Hematopoietic multipotent progenitor cell treated with erythropoietin and hydrocortisone succinate and interleukin-3 and kit ligand, for 15 days (in vitro differentiated cells): ENCODE data around the gene SUPT20H.
"Not testable (repeated sequence)": the region's sequence is repeated elsewhere in the genome, so short reads cannot be mapped to it uniquely, and the experiment has no call there.

ENCODE experiments used
- DNase-seq: peaks from one replicate; pipeline ENCODE4 v3.0.0-alpha.2; 2015; ENCODE audit warnings: low spot score

The SUPT20H gene

DNA sequence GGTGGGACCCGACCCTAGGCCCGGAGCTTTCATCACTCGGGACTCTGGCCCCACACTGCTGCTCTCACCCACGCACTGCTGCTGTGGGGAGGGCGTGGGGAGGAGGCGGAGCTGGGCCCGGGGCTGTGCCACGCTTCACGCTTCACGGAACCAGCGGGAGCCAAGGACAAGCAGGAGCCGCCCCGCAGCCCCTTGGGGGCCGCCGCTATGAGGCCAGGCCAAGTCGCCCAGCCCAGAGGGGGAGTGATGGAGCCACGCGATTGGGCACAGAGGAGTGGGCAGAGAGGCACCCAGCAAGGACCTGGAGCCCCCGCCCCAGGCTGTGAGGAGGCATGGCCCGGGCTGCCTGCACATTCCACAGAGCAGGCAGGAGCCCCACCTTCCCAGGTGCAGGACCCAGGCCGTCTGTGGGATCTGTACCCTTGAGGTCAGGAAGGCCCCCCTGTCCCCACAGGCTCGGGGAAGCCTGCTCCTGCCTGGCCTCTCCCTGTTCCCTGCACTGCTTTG, 10.2 kb upstream of the SUPT20H start:
- DNase-seq, result no peak

DNA sequence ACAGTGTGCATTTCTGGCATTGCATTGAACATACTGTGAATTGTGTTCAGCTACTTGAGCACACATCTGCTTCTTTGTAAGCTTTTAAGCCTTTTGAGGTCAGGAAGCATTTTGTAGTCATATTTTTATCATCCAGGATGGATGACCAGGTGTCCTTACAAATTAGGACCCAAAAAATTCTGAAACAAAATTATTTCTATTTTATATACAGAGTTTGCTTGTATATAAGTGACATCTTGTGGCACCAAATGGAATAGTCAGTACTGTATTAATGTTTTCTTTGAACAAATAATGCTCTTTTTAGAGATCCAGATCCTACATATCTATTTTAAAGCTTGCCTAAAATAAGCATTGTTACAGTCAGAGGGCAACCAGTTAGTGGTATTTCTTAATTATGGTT, 9.5 kb upstream of the SUPT20H start:
- peak; percentile 9 for DNase-seq

GRCh38 chr13:37067874-37068273, 8.4 kb upstream of the SUPT20H start:
- no peak for DNase-seq

GRCh38 chr13:37065890-37066526, 6.5 kb upstream of the SUPT20H start:
- DNase-seq, result no peak

DNA sequence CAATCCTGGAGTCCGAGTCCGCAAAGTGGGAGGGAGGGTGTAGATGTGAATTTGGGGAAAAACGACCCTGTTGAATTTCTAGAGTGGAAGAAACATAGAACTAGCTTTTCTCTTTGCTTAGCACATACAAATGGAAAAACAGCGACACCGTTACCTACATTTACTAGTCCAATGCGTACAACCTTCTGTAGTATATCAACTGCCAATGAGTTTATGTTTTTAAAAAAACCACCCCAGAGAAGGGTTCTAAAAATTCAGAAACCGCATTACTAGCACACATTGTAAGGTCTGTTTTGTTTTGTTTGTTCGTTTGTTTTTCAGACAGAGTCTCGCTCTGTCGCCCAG, 332 bp upstream of the SUPT20H start:
- DNase-seq, result no peak

DNA sequence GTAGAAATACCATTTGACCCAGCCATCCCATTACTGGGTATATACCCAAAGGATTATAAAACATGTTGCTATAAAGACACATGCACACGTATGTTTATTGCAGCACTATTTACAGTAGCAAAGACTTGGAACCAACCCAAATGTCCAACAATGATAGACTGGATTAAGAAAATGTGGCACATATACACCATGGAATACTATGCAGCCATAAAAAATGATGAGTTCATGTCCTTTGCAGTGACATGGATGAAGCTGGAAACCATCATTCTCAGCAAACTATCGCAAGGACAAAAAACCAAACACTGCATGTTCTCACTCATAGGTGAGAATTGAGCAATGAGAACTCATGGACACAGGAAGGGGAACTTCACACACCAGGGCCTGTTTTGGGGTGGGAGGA, 3.3 kb downstream of the SUPT20H start:
- not testable (repeated sequence) for DNase-seq

GRCh38 chr13:37053111-37053510, 6.4 kb downstream of the SUPT20H start:
- DNase-seq, result not testable (repeated sequence)

DNA sequence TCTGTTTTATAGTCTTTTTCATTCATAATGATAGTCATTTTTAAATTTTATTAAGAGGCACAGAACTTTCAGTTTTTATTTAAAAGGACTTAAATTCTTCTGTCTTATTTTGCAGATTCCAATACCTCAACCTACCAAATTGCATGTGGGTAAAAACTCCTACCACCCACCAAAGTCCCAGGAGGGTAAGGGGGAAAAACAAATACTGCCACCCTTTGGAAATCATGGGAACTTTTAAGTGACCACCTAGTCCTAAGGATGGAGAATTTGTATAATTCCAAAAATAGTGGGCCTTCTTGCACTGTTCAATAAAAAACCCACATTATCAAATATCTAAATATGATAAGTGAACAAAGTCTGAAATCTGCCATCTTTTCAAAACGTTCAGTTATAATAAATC, 9.7 kb downstream of the SUPT20H start:
- DNase-seq, result no peak

DNA sequence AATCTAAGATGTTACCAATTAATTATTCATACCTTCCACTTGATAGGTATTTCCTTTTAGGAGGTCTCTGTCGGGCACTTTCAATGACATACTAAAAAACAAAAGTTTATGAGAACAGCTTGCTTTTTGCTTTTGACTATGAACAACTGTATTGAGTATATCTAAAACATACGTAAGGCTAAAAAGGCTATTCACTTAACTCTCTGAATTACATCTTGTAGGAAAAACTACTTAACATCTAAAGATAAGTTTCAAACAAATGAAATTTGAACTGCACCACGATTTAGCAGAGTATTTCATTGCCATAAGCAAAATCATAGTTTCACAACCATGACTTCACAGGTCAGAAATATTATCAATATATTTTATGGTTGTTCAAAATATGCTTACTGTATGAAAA, 11.6 kb downstream of the SUPT20H start:
- DNase-seq, result no peak

- no peak for DNase-seq
Measured at GRCh38 chr13:37047032-37047431, 12.5 kb downstream of the SUPT20H start.

GRCh38 chr13:37046062-37046461, 13.4 kb downstream of the SUPT20H start:
- no peak for DNase-seq

- no peak for DNase-seq
Measured at GRCh38 chr13:37040789-37041188, 18.7 kb downstream of the SUPT20H start.

DNA sequence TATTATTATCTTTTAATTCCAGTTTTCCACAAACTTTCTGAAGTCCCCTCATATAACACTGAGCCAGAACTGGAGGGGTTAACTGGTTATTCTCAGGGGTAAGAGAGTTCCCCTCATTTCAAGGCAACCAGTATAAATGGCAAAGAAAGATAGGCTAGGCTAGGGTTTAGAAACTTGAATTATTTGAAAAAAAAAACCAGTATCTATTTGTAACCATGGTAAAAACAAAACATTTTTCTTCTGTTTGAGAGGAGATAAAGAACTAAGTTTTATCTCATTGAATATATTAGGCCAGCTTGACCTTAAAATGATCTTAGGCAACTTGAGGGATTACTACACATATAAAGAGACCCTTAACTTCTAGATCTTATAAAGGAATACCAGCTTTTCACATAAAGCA, 19.6 kb downstream of the SUPT20H start:
- peak; percentile 12 for DNase-seq

- no peak for DNase-seq
Measured at GRCh38 chr13:37037241-37037640, 22.2 kb downstream of the SUPT20H start.

DNA sequence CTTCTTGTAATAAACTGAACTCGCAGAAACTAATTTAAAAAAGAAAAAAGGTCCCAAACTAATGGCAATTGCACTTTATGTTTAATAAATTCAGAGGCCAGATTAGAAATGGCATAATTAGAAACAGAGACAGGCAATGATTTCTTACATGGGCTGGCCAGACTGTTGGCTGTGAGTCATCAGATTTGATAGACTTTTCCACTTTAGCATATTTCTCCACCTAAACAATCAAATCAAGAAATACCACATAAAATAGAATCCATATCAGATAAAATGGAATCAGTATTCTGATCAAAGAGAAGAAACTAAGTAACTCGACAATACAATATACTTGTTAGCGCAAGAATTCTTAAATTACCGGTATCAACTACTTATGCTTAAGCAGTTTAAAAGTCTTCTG, 29.9 kb downstream of the SUPT20H start:
- DNase-seq, result no peak

DNA sequence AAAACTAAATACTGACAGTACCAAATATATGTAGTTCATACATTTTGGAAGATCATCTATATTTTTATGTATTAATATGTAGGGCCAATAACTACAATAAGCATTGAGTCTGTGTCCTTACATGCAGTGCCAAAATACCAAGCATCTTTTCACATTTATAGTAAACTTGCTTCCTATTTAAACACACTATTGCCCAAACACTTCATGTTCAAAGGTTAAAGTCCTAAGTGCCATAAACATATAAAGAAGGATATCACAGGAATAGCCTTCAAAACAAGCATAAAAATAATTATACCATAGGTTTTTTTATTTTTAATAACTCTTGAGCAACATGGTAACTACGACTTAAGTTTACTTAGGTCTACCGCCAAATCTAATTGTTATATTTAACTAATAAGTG, 31.8 kb downstream of the SUPT20H start:
- DNase-seq, result no peak

GRCh38 chr13:37026771-37027170, 32.7 kb downstream of the SUPT20H start:
- DNase-seq, result no peak

DNA sequence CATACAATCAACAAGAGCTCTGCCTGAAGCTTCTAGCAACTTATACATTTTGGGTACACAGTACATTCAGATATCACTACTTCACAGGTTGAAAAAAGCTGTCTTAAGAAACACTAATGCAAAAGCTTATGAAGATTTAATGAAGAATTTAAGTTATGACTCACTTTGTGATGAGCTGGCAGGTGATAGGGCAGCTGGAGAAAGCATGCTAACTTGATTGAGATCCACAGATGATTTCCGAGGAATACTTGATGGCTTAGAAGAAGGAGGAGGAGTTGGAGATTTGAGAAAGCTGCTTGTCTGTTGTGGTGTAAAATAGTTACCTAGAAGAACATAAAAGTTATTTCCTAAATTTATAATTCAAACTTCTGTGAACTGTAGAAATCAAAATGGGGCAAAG, 35.6 kb downstream of the SUPT20H start:
- DNase-seq, result no peak

GRCh38 chr13:37014609-37015008, 44.9 kb downstream of the SUPT20H start:
- no peak for DNase-seq

DNA sequence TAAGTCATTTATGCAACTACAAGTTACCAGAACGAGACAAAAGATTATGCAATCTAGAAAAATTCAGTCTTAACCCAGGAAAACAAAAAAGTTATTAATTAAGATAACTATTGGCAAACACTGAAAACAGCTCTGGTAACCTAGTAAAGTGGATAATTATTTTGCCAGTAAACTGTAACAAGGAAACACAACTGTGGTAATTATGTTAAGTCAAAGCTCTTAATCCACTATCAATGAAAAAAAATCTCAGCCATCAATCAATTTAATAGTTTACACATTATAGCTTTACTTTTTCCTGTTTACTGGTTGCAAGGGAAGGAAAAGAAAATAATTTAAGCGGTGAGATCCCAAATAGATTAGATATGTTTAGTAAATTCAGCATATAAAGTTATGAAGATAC, 47.7 kb downstream of the SUPT20H start:
- no peak for DNase-seq

GRCh38 chr13:37011002-37011401, 48.5 kb downstream of the SUPT20H start:
- DNase-seq, result no peak

DNA sequence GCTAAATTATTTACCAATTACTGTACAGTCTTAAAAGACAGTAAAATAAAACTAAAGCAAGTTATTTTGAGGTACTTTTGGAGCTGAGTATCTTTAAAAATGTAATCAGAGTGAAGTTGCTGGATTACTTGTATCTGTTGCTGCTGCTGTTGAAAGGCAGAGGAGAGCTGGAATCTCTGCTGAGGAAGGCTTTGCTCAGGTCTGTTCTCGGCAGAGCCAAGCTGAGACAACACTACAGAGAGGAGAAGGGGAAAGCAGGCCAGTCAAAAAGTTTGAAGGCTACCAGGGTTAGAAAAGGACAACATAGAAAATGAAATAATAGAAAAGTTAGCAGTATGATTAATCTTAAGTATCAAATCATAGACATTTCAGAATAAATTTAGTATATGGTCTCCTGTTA, 49.1 kb downstream of the SUPT20H start:
- no peak for DNase-seq

DNA sequence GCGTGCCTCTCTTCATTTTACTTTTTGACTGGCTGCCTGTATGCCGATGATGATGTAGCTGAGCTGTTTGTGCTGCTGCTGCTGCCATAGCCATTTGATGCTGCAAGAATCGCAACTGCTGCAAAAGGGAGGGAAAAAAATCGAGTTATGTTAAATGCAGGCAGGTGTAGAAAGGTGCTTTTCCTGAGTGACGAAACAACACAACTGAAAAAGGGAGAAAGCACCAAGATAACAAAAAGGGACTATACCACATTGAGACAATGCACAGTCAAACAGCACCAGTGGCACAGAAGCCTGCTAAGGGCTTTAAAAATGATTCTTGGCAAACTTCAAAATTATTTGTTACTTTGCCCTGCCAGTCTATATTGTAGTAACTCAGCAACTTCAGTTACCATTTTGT, 49.8 kb downstream of the SUPT20H start:
- no peak for DNase-seq

GRCh38 chr13:37001921-37002250, 57.6 kb downstream of the SUPT20H start:
- no peak for DNase-seq
